ENCODE measurements around the gene PHKB.

Gene PHKB

DNA sequence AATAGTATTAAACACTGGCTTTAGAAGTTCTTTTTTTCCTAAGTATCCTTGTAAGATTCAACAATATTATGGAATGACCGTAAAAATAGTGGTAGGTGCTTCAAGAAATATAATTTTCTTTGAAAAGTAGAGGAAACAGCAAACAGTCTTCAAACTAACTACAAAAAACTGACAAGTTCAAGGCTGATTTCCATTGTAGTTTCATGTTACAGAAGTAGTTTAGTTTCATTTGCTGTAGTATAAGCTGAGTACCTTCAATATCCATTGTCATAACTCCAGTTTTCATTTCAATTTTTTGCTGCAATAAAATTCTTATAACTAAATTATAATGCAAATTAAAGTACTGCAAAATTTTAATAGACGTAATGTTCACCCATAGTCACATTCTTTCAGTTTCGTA is 19.3 kb downstream of the PHKB start:
- H3K4me3 ChIP-seq (ENCODE audit: low read depth, low read length), result no peak overlapping the region
- no peak for DNase-seq (ENCODE audit: low read depth, low spot score)
- TF ChIP-seq, protein P1, sequence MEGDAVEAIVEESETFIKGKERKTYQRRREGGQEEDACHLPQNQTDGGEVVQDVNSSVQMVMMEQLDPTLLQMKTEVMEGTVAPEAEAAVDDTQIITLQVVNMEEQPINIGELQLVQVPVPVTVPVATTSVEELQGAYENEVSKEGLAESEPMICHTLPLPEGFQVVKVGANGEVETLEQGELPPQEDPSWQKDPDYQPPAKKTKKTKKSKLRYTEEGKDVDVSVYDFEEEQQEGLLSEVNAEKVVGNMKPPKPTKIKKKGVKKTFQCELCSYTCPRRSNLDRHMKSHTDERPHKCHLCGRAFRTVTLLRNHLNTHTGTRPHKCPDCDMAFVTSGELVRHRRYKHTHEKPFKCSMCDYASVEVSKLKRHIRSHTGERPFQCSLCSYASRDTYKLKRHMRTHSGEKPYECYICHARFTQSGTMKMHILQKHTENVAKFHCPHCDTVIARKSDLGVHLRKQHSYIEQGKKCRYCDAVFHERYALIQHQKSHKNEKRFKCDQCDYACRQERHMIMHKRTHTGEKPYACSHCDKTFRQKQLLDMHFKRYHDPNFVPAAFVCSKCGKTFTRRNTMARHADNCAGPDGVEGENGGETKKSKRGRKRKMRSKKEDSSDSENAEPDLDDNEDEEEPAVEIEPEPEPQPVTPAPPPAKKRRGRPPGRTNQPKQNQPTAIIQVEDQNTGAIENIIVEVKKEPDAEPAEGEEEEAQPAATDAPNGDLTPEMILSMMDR (IDR thresholded peaks at IDR 0.05; ENCODE audit: low read depth, low read length), result no peak
- in situ Hi-C loops (cut with HindIII; ENCODE audit: low sequenced_read_pairs), result no loop called here

GRCh38 chr16:47481698-47482374 is 20.7 kb downstream of the PHKB start:
- H3K4me3 ChIP-seq (ENCODE audit: low read depth, low read length), result no peak overlapping the region
- TF ChIP-seq, protein P1 (IDR thresholded peaks at IDR 0.05; ENCODE audit: low read depth, low read length), result no peak
- DNase-seq (ENCODE audit: low read depth, low spot score), result no peak
- in situ Hi-C loops (cut with HindIII; ENCODE audit: low sequenced_read_pairs), result no loop called here

DNA sequence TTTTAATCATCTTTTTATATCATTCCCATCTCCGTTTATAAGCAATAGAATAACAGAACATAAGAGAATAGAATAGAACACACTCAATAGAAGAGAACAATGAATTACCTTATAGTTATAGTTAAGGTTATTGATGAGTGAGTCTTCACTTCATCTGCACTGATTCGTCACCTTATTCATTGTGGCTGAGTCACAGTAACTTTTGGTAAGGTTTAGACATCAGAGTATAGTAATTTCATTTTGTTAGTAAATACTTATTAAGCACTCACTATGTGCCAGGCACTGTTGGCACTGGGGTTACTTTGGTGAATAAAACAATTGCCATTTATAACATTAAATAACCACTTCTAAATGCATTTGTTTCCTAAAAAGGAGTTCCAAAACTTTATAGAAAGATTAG is 22.5 kb downstream of the PHKB start:
- no peak for DNase-seq (ENCODE audit: low read depth, low spot score)
- in situ Hi-C loops (cut with HindIII; ENCODE audit: low sequenced_read_pairs), result no loop called here

DNA sequence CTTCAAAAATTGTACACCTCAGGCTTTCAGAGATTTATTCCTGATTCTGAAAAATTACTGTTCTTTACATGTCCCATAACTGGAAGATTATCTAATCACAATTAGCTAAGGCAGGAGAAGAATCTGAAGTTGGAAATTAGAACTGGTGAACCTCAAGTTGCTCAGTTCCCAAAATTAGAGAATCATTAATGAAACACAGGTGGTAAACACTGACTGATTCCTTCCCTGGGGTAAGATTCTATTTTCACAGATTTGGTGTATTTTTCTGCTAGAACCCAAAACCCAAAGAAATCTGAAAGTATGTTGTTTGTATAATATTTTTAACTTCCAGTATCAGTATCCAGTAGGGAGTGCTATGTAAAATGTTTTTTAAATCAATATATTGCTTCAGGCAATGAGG is 25.7 kb downstream of the PHKB start:
- no peak overlapping the region for H3K4me3 ChIP-seq (ENCODE audit: low read depth, low read length)
- in situ Hi-C loops (cut with HindIII; ENCODE audit: low sequenced_read_pairs), result no loop called here
- DNase-seq (ENCODE audit: low read depth, low spot score), result no peak
- TF ChIP-seq, protein P1 (IDR thresholded peaks at IDR 0.05; ENCODE audit: low read depth, low read length), result no peak

More for the DNA sequence above, 22.5 kb downstream of the PHKB start:
- H3K4me3 ChIP-seq (ENCODE audit: low read depth, low read length), result no peak overlapping the region
- TF ChIP-seq, protein P1 (IDR thresholded peaks at IDR 0.05; ENCODE audit: low read depth, low read length), result no peak

DNA sequence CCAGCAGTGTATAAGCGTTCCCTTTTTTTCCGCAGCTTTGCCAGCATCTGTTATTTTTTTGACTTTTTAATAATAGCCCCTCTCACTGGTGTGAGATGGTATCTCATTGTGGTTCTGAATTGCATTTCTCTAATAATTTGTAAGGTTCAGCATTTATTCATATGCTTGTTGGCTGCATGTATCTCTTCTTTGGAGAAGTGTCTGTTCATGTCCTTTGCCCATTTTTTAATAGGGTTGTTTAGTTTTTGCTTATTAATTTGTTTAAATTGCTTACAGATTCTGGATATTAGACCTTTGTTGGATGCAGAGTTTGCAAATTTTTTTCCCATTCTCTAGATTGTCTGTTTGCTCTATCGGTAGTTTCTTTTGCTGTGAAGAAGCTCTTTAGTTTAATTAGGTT is 26.9 kb downstream of the PHKB start:
- in situ Hi-C loops (cut with HindIII; ENCODE audit: low sequenced_read_pairs), result no loop called here
- no peak for DNase-seq (ENCODE audit: low read depth, low spot score)
- TF ChIP-seq, protein P1 (IDR thresholded peaks at IDR 0.05; ENCODE audit: low read depth, low read length), result no peak
- H3K4me3 ChIP-seq (ENCODE audit: low read depth, low read length), result no peak overlapping the region

- no peak for DNase-seq (ENCODE audit: low read depth, low spot score)
- H3K4me3 ChIP-seq (ENCODE audit: low read depth, low read length), result no peak overlapping the region
- in situ Hi-C loops (cut with HindIII; ENCODE audit: low sequenced_read_pairs), result no loop called here
- TF ChIP-seq, protein P1 (IDR thresholded peaks at IDR 0.05; ENCODE audit: low read depth, low read length), result no peak
Measured at GRCh38 chr16:47490471-47490870, 29.3 kb downstream of the PHKB start.
